ENCODE data around the gene GPR62.

GPR62 gene

GRCh38 chr3:51967384-51968169, 12.4 kb downstream of the GPR62 start, which contains the start of gene PCBP4:
Gene PCBP4, minus strand, starts transcription at chr3:51967454. Its CDS starts 6,214 bp downstream, at chr3:51961240.
- H3K4me3 ChIP-seq (ENCODE audit: low read length): peak within 1 kb of the TSS; percentile 84
- no peak for TF ChIP-seq CTCF (conservative IDR thresholded peaks at IDR 0.05; ENCODE audit: low read length)
- no peak for DNase-seq (ENCODE audit: low read depth)

- no peak for TF ChIP-seq CTCF (conservative IDR thresholded peaks at IDR 0.05; ENCODE audit: low read length)
- H3K4me3 ChIP-seq (ENCODE audit: low read length): peak overlapping the region; percentile 67
- DNase-seq (ENCODE audit: low read depth): no peak
These were observed 13.1 kb downstream of the GPR62 start for GRCh38 chr3:51968170-51968775.

- no peak for TF ChIP-seq CTCF (conservative IDR thresholded peaks at IDR 0.05; ENCODE audit: low read length)
- DNase-seq (ENCODE audit: low read depth): no peak
- H3K4me3 ChIP-seq (ENCODE audit: low read length): no peak overlapping the region; the same call in 1 of the 2 replicates
These were observed 13.9 kb downstream of the GPR62 start for GRCh38 chr3:51968883-51969678.

- no peak for DNase-seq (ENCODE audit: low read depth)
- H3K4me3 ChIP-seq (ENCODE audit: low read length): no peak overlapping the region
- TF ChIP-seq CTCF (conservative IDR thresholded peaks at IDR 0.05; ENCODE audit: low read length): no peak
These were observed 14.7 kb downstream of the GPR62 start for GRCh38 chr3:51969841-51970240.

- no peak for TF ChIP-seq CTCF (conservative IDR thresholded peaks at IDR 0.05; ENCODE audit: low read length)
- DNase-seq (ENCODE audit: low read depth): no peak
- H3K4me3 ChIP-seq (ENCODE audit: low read length): no peak overlapping the region
These were observed 15.6 kb downstream of the GPR62 start for GRCh38 chr3:51970606-51971300.

- no peak for TF ChIP-seq CTCF (conservative IDR thresholded peaks at IDR 0.05; ENCODE audit: low read length)
- no peak overlapping the region for H3K4me3 ChIP-seq (ENCODE audit: low read length)
- DNase-seq (ENCODE audit: low read depth): no peak
These were observed 16.2 kb downstream of the GPR62 start for GRCh38 chr3:51971350-51971749.
